Lower leg skin (tissue), 3 donors: ENCODE data around the gene RASSF9.

Experiments
- CTCF ChIP-seq, 3 donors: fragments of 450-650 bp; IDR thresholded peaks; one replicate each; pipeline ENCODE4 v1.5.1; 2016; ENCODE audit warnings: antibody characterized with exemption in 3 of 3, mild to moderate bottlenecking in 3 of 3, moderate library complexity in 2 of 3
- POLR2A ChIP-seq, 2 donors: fragments of 450-650 bp; IDR thresholded peaks; one replicate each; pipeline ENCODE4 v1.6.1; 2016 to 2017; ENCODE audit warnings: antibody characterized with exemption in 2 of 2, mild to moderate bottlenecking in 1 of 2, moderate library complexity in 1 of 2

GRCh38 chr12:85821759-85822158 is 14.4 kb downstream of the RASSF9 start:
- no peak for TF ChIP-seq CTCF (IDR thresholded peaks at IDR 0.05)
- no peak for TF ChIP-seq POLR2A (IDR thresholded peaks at IDR 0.05)
